DOHH2 (cell line): ENCODE results near the gene MYLK.
"Not testable (repeated sequence)": the region's sequence is repeated elsewhere in the genome, so short reads cannot be mapped to it uniquely, and the experiment has no call there.

Source experiments
- H3F3A ChIP-seq: fragments of 200-600 bp; sonication (generic), shearing (Covaris generic); 2 replicates; pipeline ENCODE4 v1.6.0; 2016; ENCODE audit warnings: antibody characterized with exemption, mild to moderate bottlenecking; ENCODE audit not compliant: control insufficient read depth, insufficient read depth
- H3K27ac ChIP-seq: fragments of 200-600 bp; sonication (generic); 2 replicates; pipeline ENCODE4 v1.5.1; 2014; ENCODE audit warnings: low read depth, mild to moderate bottlenecking, low read length, moderate library complexity
- H3K27me3 ChIP-seq: fragments of 200-600 bp; sonication (generic); 2 replicates; pipeline ENCODE4 v1.6.1; 2014; ENCODE audit warnings: mild to moderate bottlenecking, low read length, mixed read lengths; ENCODE audit not compliant: control insufficient read depth
- H3K36me3 ChIP-seq: fragments of 200-600 bp; sonication (generic); 2 replicates; pipeline ENCODE4 v1.6.1; 2014; ENCODE audit warnings: mild to moderate bottlenecking, low read length, moderate library complexity, mixed read lengths; ENCODE audit not compliant: control insufficient read depth
- H3K4me1 ChIP-seq: fragments of 200-600 bp; sonication (generic); 2 replicates; pipeline ENCODE4 v1.6.1; 2014; ENCODE audit warnings: mild to moderate bottlenecking, low read length, mixed read lengths; ENCODE audit not compliant: control insufficient read depth
- H3K4me2 ChIP-seq: fragments of 200-600 bp; sonication (generic); 2 replicates; pipeline ENCODE4 v1.6.0; 2014; ENCODE audit warnings: mild to moderate bottlenecking, low read length, moderate library complexity
- H3K4me3 ChIP-seq: fragments of 200-600 bp; sonication (generic); 2 replicates; pipeline ENCODE4 v1.5.1; 2014; ENCODE audit warnings: mild to moderate bottlenecking, low read length, mixed read lengths
- H3K79me2 ChIP-seq: fragments of 200-600 bp; sonication (generic); 2 replicates; pipeline ENCODE4 v1.6.1; 2014; ENCODE audit warnings: mild to moderate bottlenecking, low read length, mixed read lengths; ENCODE audit not compliant: control insufficient read depth
- H3K9me2 ChIP-seq: fragments of 200-600 bp; sonication (generic); replicated peaks from 2 replicates; pipeline ENCODE4 v1.6.1; 2014; ENCODE audit warnings: mild to moderate bottlenecking, low read length, mixed read lengths; ENCODE audit not compliant: control insufficient read depth
- H3K9me3 ChIP-seq: fragments of 200-600 bp; sonication (generic); 2 replicates; pipeline ENCODE4 v1.6.1; 2014; ENCODE audit warnings: antibody characterized with exemption, low read length, mixed read lengths; ENCODE audit not compliant: control insufficient read depth, insufficient read depth
- H4K20me1 ChIP-seq: fragments of 200-600 bp; sonication (generic); 2 replicates; pipeline ENCODE4 v1.6.0; 2014; ENCODE audit warnings: low read depth, mild to moderate bottlenecking, antibody characterized with exemption, low read length, moderate library complexity; ENCODE audit not compliant: control insufficient read depth, insufficient read depth
- CTCF ChIP-seq: fragments of 200-600 bp; sonication (generic); IDR thresholded peaks from one replicate; pipeline ENCODE4 v1.5.1; 2014; ENCODE audit warnings: antibody characterized with exemption, mild to moderate bottlenecking, low read depth, low read length; ENCODE audit not compliant: poor library complexity, severe bottlenecking
- EZH2phosphoT487 ChIP-seq: fragments of 200-600 bp; sonication (generic); IDR thresholded peaks from 2 replicates; pipeline ENCODE4 v1.6.1; 2017; ENCODE audit warnings: borderline replicate concordance, mild to moderate bottlenecking, antibody characterized with exemption, low read length, moderate library complexity, mixed read lengths

Gene MYLK

GRCh38 chr3:123723070-123723469, 161.1 kb downstream of the MYLK start:
- TF ChIP-seq EZH2phosphoT487 (no peak), CTCF (no peak)
- no peaks in the 10 kb centered on the region for H3F3A ChIP-seq
- no peak overlapping the region for H3K27ac ChIP-seq
- H3K4me3 ChIP-seq, result no peak overlapping the region
- no peaks in the 10 kb centered on the region for H3K4me1 ChIP-seq
- H3K9me3 ChIP-seq, result no peaks in the 10 kb centered on the region
- H3K9me2 ChIP-seq, result no peaks in the 10 kb centered on the region
- H3K36me3 ChIP-seq, result no peaks in the 10 kb centered on the region
- H3K79me2 ChIP-seq, result no peaks in the 10 kb centered on the region
- no peaks in the 10 kb centered on the region for H4K20me1 ChIP-seq
- peaks cover 6% of the 10 kb centered on the region; the same call in 1 of the 2 replicates for H3K27me3 ChIP-seq
- H3K4me2 ChIP-seq, result no peak overlapping the region

- H3K4me2 ChIP-seq, result no peak overlapping the region
- no peaks in the 10 kb centered on the region for H3K36me3 ChIP-seq
- no peaks in the 10 kb centered on the region for H4K20me1 ChIP-seq
- TF ChIP-seq CTCF, result no peak
- TF ChIP-seq EZH2phosphoT487, result no peak
- H3F3A ChIP-seq, result no peaks in the 10 kb centered on the region
- H3K27me3 ChIP-seq, result 0 out of 2 replicates have a peak, but pooled peaks cover under 1% of the 10 kb centered on the region
- H3K9me3 ChIP-seq, result no peaks in the 10 kb centered on the region
- no peak overlapping the region for H3K27ac ChIP-seq
- H3K4me3 ChIP-seq, result no peak overlapping the region
- no peaks in the 10 kb centered on the region for H3K9me2 ChIP-seq
- no peaks in the 10 kb centered on the region for H3K79me2 ChIP-seq
- no peaks in the 10 kb centered on the region for H3K4me1 ChIP-seq
Measured at GRCh38 chr3:123722456-123722855, 161.7 kb downstream of the MYLK start.

GRCh38 chr3:123722021-123722420, 162.1 kb downstream of the MYLK start:
- H3K9me3 ChIP-seq, result no peaks in the 10 kb centered on the region
- H3K9me2 ChIP-seq, result no peaks in the 10 kb centered on the region
- no peaks in the 10 kb centered on the region for H3K36me3 ChIP-seq
- TF ChIP-seq CTCF, result no peak
- H3F3A ChIP-seq, result no peaks in the 10 kb centered on the region
- no peaks in the 10 kb centered on the region for H3K79me2 ChIP-seq
- no peak overlapping the region for H3K27ac ChIP-seq
- H3K4me1 ChIP-seq, result no peaks in the 10 kb centered on the region
- no peak overlapping the region for H3K4me2 ChIP-seq
- H3K27me3 ChIP-seq, result no peaks in the 10 kb centered on the region
- no peak overlapping the region for H3K4me3 ChIP-seq
- H4K20me1 ChIP-seq, result no peaks in the 10 kb centered on the region

- H3K9me2 ChIP-seq, H3K27ac ChIP-seq, H3K4me1 ChIP-seq, H3K4me2 ChIP-seq, H4K20me1 ChIP-seq, H3F3A ChIP-seq, H3K79me2 ChIP-seq, H3K9me3 ChIP-seq, H3K4me3 ChIP-seq, H3K27me3 ChIP-seq, H3K36me3 ChIP-seq: not testable (repeated sequence)
Measured at GRCh38 chr3:123721095-123721689, 162.9 kb downstream of the MYLK start.
